SU-DHL-6 (cell line): ENCODE data around the gene GFOD2.

Experiments used
- H2AFZ ChIP-seq: fragments of 200-600 bp; sonication (generic); 2 replicates; pipeline ENCODE4 v1.6.1; 2014; ENCODE audit warnings: low read depth, mild to moderate bottlenecking, moderate library complexity, mixed read lengths, antibody characterized with exemption, low read length; ENCODE audit not compliant: severe bottlenecking
- H3F3A ChIP-seq: fragments of 200-600 bp; shearing (Covaris generic); 2 replicates; pipeline ENCODE4 v1.6.0; 2016; ENCODE audit warnings: antibody characterized with exemption, mild to moderate bottlenecking; ENCODE audit not compliant: insufficient read depth
- H3K27ac ChIP-seq: fragments of 200-600 bp; sonication (generic); 2 replicates; pipeline ENCODE4 v1.5.1; 2016; ENCODE audit warnings: low read depth, mild to moderate bottlenecking, low read length, moderate library complexity, mixed read lengths
- H3K27me3 ChIP-seq: fragments of 200-600 bp; sonication (generic), shearing (Covaris generic); 2 replicates; pipeline ENCODE4 v1.6.0; 2014; ENCODE audit warnings: mild to moderate bottlenecking, low read length
- H3K36me3 ChIP-seq: fragments of 200-600 bp; sonication (generic); 2 replicates; pipeline ENCODE4 v1.6.1; 2014; ENCODE audit warnings: mild to moderate bottlenecking, low read length, mixed read lengths
- H3K4me2 ChIP-seq: fragments of 300-600, 200-600 bp; shearing (Covaris generic), sonication (generic); 2 replicates; pipeline ENCODE4 v1.6.0; 2014; ENCODE audit warnings: low read length, low read depth, mild to moderate bottlenecking; ENCODE audit not compliant: poor library complexity, severe bottlenecking
- H3K4me3 ChIP-seq: fragments of 200-600 bp; sonication (generic); 2 replicates; pipeline ENCODE4 v1.5.1; 2014; ENCODE audit warnings: antibody characterized with exemption, low read length, mild to moderate bottlenecking, mixed read lengths; ENCODE audit not compliant: insufficient read depth, poor library complexity, severe bottlenecking
- H3K79me2 ChIP-seq: fragments of 200-600 bp; sonication (generic); 2 replicates; pipeline ENCODE4 v1.6.1; 2014; ENCODE audit warnings: mild to moderate bottlenecking, low read length, moderate library complexity; ENCODE audit not compliant: insufficient read depth
- H3K9ac ChIP-seq: fragments of 200-600 bp; sonication (generic); 2 replicates; pipeline ENCODE4 v1.7.0; 2014; ENCODE audit warnings: mild to moderate bottlenecking, low read length
- H3K9me2 ChIP-seq: fragments of 200-600 bp; sonication (generic); replicated peaks from 2 replicates; pipeline ENCODE4 v1.6.1; 2014; ENCODE audit warnings: low read length; ENCODE audit not compliant: insufficient read depth
- H3K9me3 ChIP-seq: fragments of 200-600 bp; sonication (generic); 2 replicates; pipeline ENCODE4 v1.6.1; 2014; ENCODE audit warnings: low read length, mixed read lengths; ENCODE audit not compliant: insufficient read depth
- H4K20me1 ChIP-seq: fragments of 200-600 bp; sonication (generic); 2 replicates; pipeline ENCODE4 v1.6.1; 2014; ENCODE audit warnings: low read depth, mild to moderate bottlenecking, antibody characterized with exemption, low read length, moderate library complexity, mixed read lengths
- CTCF ChIP-seq: fragments of 200-600 bp; sonication (generic); IDR thresholded peaks from one replicate; pipeline ENCODE4 v1.5.1; 2017; ENCODE audit warnings: antibody characterized with exemption, mild to moderate bottlenecking, low read length, moderate library complexity; ENCODE audit not compliant: insufficient read depth, poor library complexity, severe bottlenecking
- EZH2phosphoT487 ChIP-seq: fragments of 200-600 bp; sonication (generic), shearing (Covaris generic); conservative IDR thresholded peaks from 2 replicates; pipeline ENCODE4 v1.6.1; 2018; ENCODE audit warnings: mild to moderate bottlenecking, antibody characterized with exemption, low read length, moderate library complexity, mixed read lengths

The GFOD2 gene

GRCh38 chr16:67707790-67708189 lies 11.3 kb downstream of the GFOD2 start:
- TF ChIP-seq CTCF, result no peak
- H4K20me1 ChIP-seq, result no peaks in the 10 kb centered on the region
- H3K4me2 ChIP-seq, result no peak overlapping the region
- H3K9me3 ChIP-seq, result no peaks in the 10 kb centered on the region
- H3K27me3 ChIP-seq, result no peaks in the 10 kb centered on the region
- H3K36me3 ChIP-seq, result no peaks in the 10 kb centered on the region
- H3K9ac ChIP-seq, result no peak overlapping the region
- peaks cover 82% of the 10 kb centered on the region for H3K79me2 ChIP-seq
- no peak overlapping the region for H3K27ac ChIP-seq
- no peak overlapping the region for H3K4me3 ChIP-seq
- no peaks in the 10 kb centered on the region for H3K9me2 ChIP-seq
- no peaks in the 10 kb centered on the region for H3F3A ChIP-seq
- H2AFZ ChIP-seq, result no peak overlapping the region

GRCh38 chr16:67707210-67707609 lies 11.9 kb downstream of the GFOD2 start:
- Histone ChIP-seq H3K9me3 (no peaks in the 10 kb centered on the region), H3K4me3 (no peak overlapping the region), H3K27me3 (no peaks in the 10 kb centered on the region), H2AFZ (no peak overlapping the region), H3K79me2 (peaks cover 87% of the 10 kb centered on the region), H4K20me1 (no peaks in the 10 kb centered on the region), H3F3A (no peaks in the 10 kb centered on the region), H3K9ac (no peak overlapping the region), H3K4me2 (no peak overlapping the region), H3K9me2 (no peaks in the 10 kb centered on the region), H3K27ac (no peak overlapping the region), H3K36me3 (no peaks in the 10 kb centered on the region)
- TF ChIP-seq CTCF (no peak), EZH2phosphoT487 (no peak)

- H3K9ac ChIP-seq, result no peak overlapping the region
- H3K27me3 ChIP-seq, result no peaks in the 10 kb centered on the region
- H3K4me3 ChIP-seq, result no peak overlapping the region
- no peaks in the 10 kb centered on the region for H3F3A ChIP-seq
- H3K79me2 ChIP-seq, result peaks cover 78% of the 10 kb centered on the region
- H3K9me3 ChIP-seq, result no peaks in the 10 kb centered on the region
- no peak overlapping the region for H3K27ac ChIP-seq
- H2AFZ ChIP-seq, result no peak overlapping the region
- H4K20me1 ChIP-seq, result no peaks in the 10 kb centered on the region
- H3K9me2 ChIP-seq, result no peaks in the 10 kb centered on the region
- no peak overlapping the region for H3K4me2 ChIP-seq
- no peaks in the 10 kb centered on the region for H3K36me3 ChIP-seq
- TF ChIP-seq EZH2phosphoT487, result no peak
- no peak for TF ChIP-seq CTCF
These were observed 15.0 kb downstream of the GFOD2 start for GRCh38 chr16:67704110-67704509.

- Histone ChIP-seq H3K79me2 (peaks cover 77% of the 10 kb centered on the region), H3K4me3 (no peak overlapping the region), H3K27ac (no peak overlapping the region), H2AFZ (no peak overlapping the region), H3K4me2 (no peak overlapping the region), H4K20me1 (no peaks in the 10 kb centered on the region), H3F3A (no peaks in the 10 kb centered on the region), H3K9me3 (no peaks in the 10 kb centered on the region), H3K27me3 (no peaks in the 10 kb centered on the region), H3K9me2 (no peaks in the 10 kb centered on the region), H3K9ac (no peak overlapping the region), H3K36me3 (no peaks in the 10 kb centered on the region)
- no peak for TF ChIP-seq CTCF
- no peak for TF ChIP-seq EZH2phosphoT487
These were observed 15.5 kb downstream of the GFOD2 start for GRCh38 chr16:67703626-67704025.
